HG03159 (cell line): ENCODE measurements around the gene SLC29A3.
"Not testable (repeated sequence)": the region's sequence is repeated elsewhere in the genome, so short reads cannot be mapped to it uniquely, and the experiment has no call there.

Experiments
- ATAC-seq: cut with Tn5 transposase; IDR thresholded peaks from one replicate; pipeline ENCODE4 v1.9.1; 2021; ENCODE audit warnings: mild to moderate bottlenecking, moderate library complexity; ENCODE audit not compliant: unreplicated experiment

Gene SLC29A3

DNA sequence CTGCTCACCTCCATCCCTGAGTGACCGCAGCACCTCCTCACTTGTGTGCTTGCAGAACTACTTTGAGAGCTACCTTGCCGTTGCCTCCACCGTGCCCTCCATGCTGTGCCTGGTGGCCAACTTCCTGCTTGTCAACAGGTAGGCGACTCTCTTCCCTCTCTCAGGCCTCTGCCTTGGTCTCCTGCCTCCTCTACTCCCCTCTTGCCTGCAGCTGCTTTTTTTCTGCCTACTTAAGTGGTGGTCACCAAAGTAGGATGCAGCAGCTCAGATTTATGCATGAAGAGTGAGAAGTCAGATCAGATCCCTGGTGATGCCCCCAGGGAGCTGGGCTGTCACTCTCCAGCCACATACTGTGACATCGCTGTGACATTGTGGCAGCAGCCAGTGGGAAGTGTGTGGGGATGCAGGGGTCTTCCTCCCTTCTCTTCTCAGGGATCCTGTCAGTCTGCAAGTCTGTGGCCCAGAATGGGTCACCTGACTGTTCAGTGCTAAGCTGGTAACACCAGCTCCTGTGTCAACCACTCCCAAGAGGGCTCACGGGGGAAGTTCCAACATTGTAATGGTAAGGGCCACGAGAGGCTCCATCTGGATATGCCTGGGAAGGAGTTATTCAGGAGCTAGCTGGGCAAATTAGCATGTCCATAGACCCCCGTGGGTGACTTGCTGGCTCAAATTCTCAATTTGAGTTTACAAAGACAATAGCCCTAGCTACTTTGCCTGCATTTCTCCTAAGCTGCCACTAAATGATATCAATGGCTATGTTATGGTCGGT, 25.3 kb downstream of the SLC29A3 start:
- no peak for ATAC-seq

DNA sequence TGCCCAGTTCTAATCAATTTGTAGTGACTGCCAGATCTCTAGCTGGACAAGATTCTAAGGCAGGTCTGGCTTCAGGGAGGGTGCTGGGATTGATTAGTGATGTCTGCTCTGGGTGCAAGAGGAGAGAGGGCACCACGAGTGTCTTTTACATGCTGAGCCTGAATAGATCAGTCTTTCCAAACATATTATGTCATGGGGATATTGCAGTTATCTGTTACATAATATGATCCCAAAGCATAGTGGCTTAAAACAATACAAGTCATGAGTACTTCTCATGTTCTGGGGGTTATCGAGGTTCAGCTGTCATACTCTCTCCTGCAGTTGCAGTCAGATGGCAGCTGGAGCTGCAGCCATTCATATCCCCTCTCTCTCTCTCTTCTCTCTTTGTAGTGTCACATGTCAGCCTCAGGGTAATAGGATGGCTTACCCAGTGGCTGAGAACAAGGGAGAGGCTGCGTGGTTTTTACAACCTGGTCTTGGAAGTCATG, 26.0 kb downstream of the SLC29A3 start:
- no peak for ATAC-seq

DNA sequence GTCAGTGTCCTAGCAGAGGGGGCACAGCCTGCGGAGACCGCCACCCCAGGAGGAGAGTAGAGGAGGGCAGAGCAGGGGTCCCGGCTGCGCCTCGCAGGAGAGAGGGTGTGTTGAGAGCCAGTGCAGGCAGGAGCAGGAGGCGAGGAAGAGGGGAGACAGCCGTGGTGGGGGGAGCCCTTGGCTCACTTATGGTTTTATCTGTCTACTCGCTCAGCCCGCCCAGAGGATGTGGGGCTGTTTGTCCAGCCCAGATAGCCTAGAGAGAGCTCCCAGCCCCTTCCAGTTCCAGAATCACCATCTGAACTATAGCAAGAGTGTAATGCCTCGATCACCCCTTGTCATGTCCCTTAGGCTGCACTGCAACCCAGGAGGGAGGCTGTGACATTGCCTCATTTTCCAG, 26.6 kb downstream of the SLC29A3 start:
- ATAC-seq: no peak

DNA sequence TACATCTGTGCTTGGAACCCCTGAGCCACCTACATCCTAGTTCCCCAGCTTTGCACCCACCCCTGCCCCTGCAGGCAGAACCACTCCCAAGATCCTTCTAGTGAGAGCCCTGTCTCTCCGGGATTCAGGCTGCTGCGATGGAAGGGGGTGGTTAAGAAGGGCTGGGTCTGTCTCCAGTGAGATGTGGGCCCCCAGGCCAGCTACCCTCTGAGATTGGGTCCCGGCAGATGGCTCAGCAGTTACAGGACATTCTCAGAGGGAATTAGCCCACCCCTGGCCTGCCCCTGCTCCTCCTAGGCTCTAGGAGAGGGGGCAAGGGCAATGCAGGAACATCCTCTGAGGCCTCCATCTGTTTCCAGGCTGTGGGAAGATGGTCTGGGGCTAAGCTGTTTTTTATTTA, 27.7 kb downstream of the SLC29A3 start:
- no peak for ATAC-seq

DNA sequence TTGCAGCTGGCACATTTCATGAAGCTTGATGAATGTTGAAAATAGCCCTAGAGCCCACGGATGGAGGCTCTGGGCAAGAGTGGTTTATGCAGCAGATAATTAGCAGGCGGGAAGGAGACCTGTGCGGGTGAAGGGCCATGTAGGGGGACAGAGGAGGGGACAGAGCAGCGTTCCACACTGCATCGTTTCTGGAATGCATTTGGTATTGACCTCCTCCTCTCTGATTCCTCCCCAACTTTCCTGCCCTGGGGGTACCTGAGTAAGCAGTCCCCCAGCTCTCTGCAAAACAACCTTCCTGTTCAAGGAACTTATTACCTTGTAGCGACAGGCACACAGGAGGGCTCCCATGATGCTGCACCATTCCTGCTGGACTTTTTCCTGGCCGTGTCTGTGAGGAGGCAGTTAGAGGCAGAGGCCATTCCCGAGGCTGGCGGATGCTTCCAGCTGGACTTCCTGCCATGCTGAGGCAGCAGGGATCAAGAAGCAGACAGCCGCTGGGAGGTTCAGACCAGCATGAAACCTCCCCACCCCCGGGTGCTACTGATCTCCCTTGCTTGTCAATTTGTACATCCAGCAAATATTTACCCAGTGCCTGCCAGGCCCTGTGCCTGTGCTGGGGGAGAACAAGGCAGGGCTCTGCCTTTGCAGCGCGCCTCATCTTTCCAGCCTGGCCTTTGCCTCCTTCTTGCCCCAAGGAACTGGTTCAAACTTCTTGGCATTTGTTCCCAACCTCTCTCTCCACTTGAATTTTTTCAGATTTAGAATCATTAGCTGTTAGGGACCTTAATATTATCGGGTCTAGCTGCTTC, 28.7 kb downstream of the SLC29A3 start:
- no peak for ATAC-seq

DNA sequence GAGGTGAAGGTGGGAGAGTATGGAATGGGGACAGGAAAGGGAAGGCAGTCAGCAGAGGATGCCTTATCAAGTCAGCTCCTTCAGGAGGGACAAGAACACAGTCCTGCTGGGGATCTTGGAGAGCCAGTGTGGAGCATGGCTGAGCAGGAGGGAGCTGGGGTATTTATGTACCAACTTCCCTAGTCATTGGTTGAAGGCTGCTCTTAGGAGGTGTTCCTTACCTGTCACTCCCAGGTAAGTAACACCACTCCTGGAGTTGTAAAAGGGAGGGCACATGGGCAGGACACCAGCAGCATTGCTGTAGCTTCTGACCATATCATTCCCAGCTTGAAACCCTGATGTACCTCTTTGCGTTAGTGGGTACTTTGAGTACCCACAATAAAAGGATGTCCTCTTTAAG, 29.8 kb downstream of the SLC29A3 start:
- no peak for ATAC-seq

DNA sequence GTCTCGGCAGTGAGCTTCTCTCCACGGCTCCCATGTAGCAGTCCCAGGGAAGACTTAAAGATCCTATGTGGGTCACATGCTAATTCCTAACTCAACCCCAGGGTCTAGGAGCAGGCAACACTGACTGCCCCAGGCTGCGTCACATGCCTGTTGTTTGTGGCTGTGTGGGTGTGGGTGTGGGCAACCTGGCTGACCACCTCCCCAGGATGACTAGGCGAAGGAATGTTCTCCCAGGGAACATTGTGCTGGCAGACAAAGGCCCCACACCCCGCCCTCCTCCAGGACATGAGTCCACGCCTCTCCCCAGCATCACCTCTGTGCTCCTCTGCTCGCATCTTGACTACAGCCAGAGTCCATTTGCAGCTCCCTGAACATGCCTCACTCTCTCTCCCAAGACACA, 30.3 kb downstream of the SLC29A3 start:
- no peak for ATAC-seq

DNA sequence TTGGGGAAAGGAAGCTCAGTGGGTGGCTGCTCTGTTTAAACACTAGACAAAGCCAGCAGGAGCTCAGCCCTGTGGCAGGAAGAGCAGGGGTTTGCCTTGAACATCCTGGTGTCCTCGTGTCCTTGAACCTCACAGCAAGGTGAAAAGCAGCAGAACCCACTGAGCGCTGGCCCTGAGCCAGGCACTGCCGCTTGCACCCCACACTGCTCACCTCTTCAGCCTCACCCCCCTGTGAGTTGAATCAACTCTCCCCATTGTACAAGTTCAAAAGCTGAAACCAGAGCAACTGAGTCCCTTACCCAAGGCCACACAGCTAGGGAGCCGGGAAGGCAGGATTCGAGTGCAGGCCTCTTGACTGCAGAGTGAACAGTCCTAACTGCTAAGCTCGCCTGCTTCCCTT, 32.0 kb downstream of the SLC29A3 start:
- no peak for ATAC-seq

DNA sequence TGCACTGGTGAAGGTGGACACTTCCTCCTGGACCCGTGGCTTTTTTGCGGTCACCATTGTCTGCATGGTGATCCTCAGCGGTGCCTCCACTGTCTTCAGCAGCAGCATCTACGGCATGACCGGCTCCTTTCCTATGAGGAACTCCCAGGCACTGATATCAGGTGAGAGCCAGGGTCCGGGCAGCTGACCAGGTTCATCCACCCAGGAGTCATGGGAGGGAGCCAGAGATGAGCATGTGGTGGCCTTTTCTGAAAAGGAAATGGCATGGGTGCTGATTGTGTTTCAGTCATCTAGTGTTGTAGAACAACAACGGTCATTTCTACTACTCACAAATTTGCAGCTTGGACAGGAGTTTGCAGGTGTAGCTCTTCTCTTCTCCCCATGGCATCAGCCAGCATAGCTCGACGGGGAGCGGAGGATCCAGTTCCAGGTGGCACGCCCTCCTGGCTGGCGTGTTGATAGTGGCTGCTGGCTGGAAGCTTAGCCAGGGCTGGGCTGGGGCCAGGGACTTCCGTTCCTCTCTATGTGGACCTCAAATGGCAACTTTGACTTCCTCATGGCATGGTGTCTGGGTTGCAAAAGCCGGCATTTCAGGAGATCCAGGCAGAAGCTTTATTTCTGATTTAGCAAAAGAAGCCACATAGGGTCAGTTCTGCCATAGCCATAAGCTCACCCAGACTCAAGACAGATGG, 32.7 kb downstream of the SLC29A3 start:
- ATAC-seq: no peak

DNA sequence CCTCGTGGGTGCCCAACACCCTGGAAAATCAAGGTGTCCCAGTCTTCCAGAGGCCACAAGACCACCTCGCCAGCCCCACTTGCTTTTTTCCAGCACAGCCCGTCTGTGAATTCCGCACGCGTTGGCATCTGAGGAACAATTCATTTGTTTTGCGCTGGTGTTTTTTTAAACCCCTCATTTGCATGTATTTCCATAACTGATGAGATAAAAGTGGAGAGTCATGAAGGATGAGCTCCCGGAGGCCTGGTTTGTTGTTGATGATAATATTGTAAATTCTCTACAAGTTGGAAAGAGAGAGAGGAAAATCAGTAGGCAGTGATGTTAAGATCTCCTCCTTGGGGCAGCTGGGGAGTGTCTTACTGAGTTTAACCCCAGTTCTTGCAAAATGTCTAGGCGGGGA, 34.6 kb downstream of the SLC29A3 start:
- no peak for ATAC-seq

DNA sequence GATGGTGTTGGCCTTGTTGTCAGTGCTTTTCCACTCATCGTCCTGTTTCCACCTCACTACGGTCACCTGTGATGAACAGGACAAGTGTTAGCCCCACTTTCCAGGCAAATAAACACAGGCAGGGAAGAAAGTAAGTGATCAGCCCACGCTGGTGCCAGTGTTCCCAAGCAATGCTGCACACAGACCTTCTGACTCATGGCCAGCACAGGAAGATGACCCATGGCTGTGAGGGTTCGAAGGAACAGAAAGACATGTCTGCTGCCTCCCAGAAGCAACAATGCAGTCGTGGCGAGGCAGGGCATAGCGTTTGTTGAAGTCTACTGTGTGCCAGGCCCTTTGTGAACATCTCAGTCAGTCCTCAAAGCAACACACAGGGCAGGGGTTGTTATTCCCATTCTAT, 35.7 kb downstream of the SLC29A3 start:
- ATAC-seq: no peak

DNA sequence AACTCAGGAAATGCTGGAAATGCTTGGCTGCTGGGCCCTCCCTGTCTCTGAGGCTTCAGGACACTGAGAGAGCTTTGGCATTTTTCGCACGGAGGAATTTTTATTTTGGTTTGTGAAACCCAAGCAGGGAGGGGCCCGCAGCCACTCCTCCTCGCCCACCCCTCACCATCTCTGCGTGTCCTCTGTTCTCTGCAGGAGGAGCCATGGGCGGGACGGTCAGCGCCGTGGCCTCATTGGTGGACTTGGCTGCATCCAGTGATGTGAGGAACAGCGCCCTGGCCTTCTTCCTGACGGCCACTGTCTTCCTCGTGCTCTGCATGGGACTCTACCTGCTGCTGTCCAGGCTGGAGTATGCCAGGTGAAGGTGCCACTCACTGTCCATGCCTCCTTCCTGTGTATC, 36.8 kb downstream of the SLC29A3 start:
- ATAC-seq: no peak

DNA sequence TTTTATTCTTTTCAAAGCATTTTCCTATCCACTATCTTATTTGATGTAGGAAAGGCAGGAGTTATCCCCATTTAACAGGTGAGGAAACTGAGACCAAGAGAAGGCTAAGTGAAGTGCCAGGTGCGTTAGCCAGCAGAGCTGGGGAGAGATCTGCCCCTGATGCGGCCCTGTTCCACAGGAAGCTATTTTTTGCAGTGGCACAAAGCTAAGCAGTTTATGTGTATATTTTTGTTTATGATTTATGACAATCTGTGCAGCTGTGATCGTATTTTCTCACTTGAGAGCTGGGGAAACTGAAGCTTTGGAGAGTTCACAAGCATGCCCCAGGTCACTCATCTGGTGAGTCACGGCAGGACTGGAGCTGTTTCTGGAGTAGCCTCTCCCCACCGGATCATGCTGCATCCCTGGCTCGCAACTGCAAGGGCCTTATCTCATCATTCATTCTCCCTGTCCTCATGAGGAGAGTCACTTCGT, 38.8 kb downstream of the SLC29A3 start:
- no peak for ATAC-seq

DNA sequence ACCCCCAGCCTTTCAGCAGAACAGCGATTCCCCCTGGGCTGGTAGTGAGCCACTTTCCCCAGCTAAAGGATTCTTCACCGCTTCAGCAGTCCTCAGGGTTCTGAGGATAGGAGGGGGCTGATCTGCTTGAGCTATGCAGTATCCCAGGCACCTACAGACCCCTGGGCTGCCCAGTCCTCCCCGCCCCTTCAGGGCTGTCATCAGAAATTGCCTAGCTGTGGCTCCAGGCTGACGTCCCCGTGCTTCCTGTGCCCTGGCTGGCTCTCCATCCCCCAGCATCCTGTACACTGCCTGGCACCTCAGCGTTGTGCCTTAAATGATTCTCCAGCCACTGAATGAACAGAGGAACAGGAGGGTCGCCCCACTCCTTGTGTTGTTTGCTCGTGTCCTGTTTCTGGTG, 39.2 kb downstream of the SLC29A3 start:
- no peak for ATAC-seq

DNA sequence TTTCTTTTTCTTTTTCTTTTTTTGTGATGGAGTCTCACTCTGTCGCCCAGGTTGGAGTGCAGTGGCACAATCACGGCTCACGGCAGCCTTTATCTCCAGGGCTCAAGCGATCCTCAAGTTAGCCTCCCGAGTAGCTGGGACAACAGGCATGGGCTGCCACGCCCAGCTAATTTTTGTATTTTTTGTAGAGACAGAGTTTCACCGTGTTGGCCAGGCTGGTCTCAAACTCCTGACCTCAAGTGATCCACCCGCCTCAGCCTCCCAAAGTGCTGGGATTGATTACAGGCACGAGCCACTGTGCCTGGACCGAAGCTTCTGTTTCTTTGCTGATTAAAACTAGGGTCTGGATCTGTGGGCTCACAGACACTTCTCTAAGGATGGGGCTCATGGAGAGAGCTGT, 39.8 kb downstream of the SLC29A3 start:
- not testable (repeated sequence) for ATAC-seq

DNA sequence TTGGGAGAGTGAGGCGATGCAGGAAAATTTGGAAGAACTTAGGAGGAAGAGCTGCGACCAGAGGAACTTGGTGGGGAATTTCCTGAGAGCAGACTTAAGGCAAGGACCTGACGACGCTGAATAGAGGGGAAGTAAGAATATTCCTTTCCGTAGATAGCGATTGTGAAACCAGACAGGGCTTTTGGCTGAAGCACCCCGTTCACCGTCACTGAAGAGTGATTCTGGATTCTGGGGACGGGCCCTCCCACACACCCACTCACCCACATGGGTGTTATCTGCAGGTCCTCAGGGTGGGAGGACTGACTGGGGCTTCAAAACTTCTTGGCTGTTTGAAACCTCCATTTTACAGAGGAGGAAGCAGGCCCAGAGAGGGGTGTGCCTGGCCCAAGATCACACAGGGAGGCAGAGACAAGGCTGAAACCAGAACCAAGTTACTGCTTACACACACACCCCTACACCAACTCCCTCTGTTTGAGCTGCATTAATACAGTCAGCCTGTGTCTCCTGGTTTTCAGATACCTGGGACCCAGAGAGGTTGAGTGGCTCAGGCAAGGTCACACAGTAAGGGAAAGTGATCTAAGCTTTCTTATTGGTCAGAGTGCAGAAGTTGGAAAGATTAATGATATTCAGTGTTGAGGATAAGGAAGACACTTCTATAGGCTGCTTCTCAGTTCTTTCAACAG, 40.4 kb downstream of the SLC29A3 start:
- ATAC-seq: no peak

DNA sequence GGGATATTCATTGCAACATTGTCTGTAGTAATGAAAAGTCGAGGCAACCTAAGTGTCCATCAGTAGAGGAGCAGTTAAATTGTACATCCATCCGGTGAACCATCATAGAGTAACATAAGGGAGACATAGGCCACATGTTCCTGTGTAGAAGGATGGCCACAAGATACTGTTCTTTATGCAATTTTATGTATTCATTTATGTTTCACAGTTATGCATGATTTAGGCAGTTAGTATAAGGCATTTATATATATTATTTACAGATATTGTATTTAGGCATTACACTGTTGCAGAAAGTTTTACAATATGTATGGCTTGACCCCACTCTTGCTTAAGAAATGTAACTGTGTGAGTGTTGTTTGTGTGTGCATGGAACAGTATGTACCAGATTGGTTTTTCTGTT, 41.7 kb downstream of the SLC29A3 start:
- ATAC-seq: no peak

DNA sequence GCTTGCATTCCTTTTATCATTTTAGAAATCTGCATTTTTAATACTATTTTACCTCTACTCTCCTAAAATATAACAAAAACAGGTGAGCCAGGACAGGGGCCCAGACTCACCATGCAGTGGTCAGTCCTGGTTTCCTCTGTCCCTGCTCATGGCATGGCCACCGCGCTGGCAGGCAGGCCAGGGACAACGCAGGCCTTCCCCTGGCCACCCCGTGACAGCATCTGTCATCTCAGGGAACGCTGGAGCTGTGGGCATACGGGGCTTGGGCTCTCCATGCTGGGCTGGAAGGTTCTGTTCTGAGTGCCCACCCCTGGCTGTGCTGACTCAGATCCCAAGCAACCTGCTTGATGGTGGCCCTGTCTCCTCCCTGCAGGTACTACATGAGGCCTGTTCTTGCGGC, 42.5 kb downstream of the SLC29A3 start:
- ATAC-seq: no peak

DNA sequence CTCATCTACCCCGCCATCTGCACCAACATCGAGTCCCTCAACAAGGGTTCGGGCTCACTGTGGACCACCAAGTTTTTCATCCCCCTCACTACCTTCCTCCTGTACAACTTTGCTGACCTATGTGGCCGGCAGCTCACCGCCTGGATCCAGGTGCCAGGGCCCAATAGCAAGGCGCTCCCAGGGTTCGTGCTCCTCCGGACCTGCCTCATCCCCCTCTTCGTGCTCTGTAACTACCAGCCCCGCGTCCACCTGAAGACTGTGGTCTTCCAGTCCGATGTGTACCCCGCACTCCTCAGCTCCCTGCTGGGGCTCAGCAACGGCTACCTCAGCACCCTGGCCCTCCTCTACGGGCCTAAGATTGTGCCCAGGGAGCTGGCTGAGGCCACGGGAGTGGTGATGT, 43.1 kb downstream of the SLC29A3 start:
- no peak for ATAC-seq

DNA sequence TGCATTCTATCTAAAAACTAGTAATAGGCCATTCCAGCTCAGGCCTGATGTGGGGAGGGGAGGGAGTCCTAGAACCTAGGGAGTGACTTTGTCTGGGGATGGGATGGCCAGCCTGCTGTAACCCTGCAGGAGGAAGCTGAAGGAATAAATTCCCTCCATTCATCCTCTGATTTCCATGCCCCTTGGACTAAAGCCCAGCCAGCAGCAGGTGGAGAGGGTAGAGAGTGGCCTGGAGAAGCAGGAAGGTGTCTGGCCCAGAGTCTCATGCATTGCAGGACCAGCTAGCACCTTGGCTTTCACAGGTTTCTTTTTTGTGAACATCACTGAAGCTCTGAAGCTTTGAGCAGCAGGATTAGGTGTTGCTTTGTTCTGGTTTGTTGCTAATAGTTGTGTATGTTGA, 44.9 kb downstream of the SLC29A3 start:
- no peak for ATAC-seq

DNA sequence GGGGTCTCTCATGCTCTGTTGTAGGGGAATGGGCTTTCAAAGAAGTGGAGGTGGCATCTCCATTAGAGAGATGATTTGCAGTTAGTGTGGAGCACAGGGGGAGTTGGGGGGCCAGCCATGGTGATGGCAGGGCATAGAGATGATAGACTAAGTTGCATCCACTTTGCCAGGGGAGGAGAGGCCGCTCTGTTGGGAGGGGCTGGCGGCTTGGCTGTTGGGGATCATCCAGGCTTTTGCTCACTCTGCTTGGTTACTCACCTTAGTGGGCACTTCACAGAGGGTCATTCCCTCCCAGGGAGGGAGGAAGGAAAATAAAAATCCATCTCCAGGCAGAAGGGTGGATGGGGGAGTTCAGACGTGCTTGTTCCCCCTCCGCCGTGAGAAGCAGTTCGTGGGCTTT, 46.3 kb downstream of the SLC29A3 start:
- no peak for ATAC-seq
